ENCODE data around the gene MAPK1IP1L. TPM values are rescaled to one million over a fixed set of nuclear protein-coding genes. Genes with fewer than 3 reads are reported as not detected.
A peak's percentile ranks its signal among the peaks of the same experiment; 100 is the strongest.

MAPK1IP1L gene
- total RNA-seq, 1 experiment from 2014 or later: 79.7 TPM

DNA sequence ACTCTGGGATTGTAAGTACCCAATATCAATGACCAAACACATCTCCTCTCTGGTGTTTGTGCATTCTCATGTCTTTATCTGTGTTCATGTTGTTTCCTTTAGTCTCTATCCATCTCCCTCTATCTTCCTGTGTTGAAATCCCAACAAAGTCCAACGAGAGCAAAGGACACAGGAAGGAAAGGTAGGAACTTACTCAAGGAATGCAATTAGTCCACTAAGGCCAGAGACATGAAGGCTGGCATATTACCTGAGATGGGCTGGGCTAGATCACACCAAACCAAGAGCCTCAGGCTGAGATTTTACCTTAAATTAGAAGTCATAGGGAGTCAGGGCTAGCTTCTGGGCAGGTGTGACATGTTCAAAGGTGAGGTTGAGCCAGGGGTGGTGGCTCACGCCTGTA is 63.3 kb downstream of the MAPK1IP1L start:
- no peaks in the 10 kb centered on the region for H3K9me2 ChIP-seq (ENCODE audit: insufficient read depth)
- no peak overlapping the region for H3K27ac ChIP-seq
- no peak overlapping the region for H2AFZ ChIP-seq
- H3K79me2 ChIP-seq (ENCODE audit: low read depth): no peaks in the 10 kb centered on the region
- no peak overlapping the region for H3K4me2 ChIP-seq
- peaks cover 18% of the 10 kb centered on the region for H3K4me1 ChIP-seq (replicated peaks; ENCODE audit: insufficient read depth)
- intact Hi-C loops (cut with micrococcal nuclease; ENCODE audit: unreplicated experiment): no loop called here
- H3K36me3 ChIP-seq (ENCODE audit: low read depth): no peaks in the 10 kb centered on the region
- no peaks in the 10 kb centered on the region for H4K20me1 ChIP-seq (ENCODE audit: insufficient read depth)
- peak in 1 of 2 experiments; percentile 54 for DNase-seq
- TF ChIP-seq, protein P1, sequence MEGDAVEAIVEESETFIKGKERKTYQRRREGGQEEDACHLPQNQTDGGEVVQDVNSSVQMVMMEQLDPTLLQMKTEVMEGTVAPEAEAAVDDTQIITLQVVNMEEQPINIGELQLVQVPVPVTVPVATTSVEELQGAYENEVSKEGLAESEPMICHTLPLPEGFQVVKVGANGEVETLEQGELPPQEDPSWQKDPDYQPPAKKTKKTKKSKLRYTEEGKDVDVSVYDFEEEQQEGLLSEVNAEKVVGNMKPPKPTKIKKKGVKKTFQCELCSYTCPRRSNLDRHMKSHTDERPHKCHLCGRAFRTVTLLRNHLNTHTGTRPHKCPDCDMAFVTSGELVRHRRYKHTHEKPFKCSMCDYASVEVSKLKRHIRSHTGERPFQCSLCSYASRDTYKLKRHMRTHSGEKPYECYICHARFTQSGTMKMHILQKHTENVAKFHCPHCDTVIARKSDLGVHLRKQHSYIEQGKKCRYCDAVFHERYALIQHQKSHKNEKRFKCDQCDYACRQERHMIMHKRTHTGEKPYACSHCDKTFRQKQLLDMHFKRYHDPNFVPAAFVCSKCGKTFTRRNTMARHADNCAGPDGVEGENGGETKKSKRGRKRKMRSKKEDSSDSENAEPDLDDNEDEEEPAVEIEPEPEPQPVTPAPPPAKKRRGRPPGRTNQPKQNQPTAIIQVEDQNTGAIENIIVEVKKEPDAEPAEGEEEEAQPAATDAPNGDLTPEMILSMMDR (conservative IDR thresholded peaks at IDR 0.05): no peak
- TF ChIP-seq EZH2 (IDR thresholded peaks at IDR 0.05; ENCODE audit: low read depth): no peak
- H3K9me3 ChIP-seq (ENCODE audit: insufficient read depth, low read depth): no peaks in the 10 kb centered on the region
- peaks cover 6% of the 10 kb centered on the region; the same call in 1 of the 2 replicates for H3F3A ChIP-seq (ENCODE audit: insufficient read depth, low read depth)
- no peaks in the 10 kb centered on the region for H3K27me3 ChIP-seq (ENCODE audit: insufficient read depth, low read depth)
- POLR2A ChIA-PET (ENCODE audit: unreplicated experiment): no interaction called here
- BruUV-seq (replicated peaks): no TSS peak
- H3K4me3 ChIP-seq: no peak overlapping the region
- CTCF ChIA-PET: no interaction called here

DNA sequence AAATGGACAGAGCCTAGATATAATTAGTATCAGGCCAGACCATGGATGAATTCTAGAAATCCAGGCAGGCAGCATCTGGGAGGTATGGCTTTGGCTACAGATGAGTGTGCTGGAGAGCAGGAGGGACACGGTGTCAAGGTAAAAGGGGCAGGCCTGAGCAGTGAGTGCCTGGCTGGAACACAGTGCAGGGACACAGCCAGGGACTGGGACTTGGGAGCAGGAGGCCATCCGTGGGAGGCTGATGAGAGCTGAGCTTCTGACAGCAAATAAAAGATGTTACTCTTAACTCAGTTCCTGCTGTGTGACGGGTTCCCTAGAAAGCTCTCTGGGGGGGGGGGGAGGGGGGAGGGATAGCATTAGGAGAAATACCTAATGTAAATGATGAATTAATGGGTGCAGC is 64.0 kb downstream of the MAPK1IP1L start:
- Histone ChIP-seq H3K4me3 (no peak overlapping the region), H3K36me3 (ENCODE audit: low read depth) (no peaks in the 10 kb centered on the region), H3K9me2 (ENCODE audit: insufficient read depth) (no peaks in the 10 kb centered on the region), H2AFZ (no peak overlapping the region), H3K4me2 (no peak overlapping the region), H4K20me1 (ENCODE audit: insufficient read depth) (no peaks in the 10 kb centered on the region), H3K9me3 (ENCODE audit: insufficient read depth, low read depth) (no peaks in the 10 kb centered on the region), H3K27ac (no peak overlapping the region), H3K4me1 (replicated peaks; ENCODE audit: insufficient read depth) (peaks cover 26% of the 10 kb centered on the region), H3K27me3 (ENCODE audit: insufficient read depth, low read depth) (no peaks in the 10 kb centered on the region), H3K79me2 (ENCODE audit: low read depth) (no peaks in the 10 kb centered on the region), H3F3A (ENCODE audit: insufficient read depth, low read depth) (peaks cover 14% of the 10 kb centered on the region; the same call in 1 of the 2 replicates)
- no peak for DNase-seq
- no peak for TF ChIP-seq EZH2 (IDR thresholded peaks at IDR 0.05; ENCODE audit: low read depth)
- TF ChIP-seq, protein P1 (conservative IDR thresholded peaks at IDR 0.05): no peak
- intact Hi-C loops (cut with micrococcal nuclease; ENCODE audit: unreplicated experiment): no loop called here
- no TSS peak for BruUV-seq (replicated peaks)
- ChIA-PET CTCF (no interaction called here), POLR2A (ENCODE audit: unreplicated experiment) (interaction anchor here (0.6 kb wide), 1 partner anchor 61 kb away, joined by 8 read pairs; no protein-coding TSS in a partner anchor)

DNA sequence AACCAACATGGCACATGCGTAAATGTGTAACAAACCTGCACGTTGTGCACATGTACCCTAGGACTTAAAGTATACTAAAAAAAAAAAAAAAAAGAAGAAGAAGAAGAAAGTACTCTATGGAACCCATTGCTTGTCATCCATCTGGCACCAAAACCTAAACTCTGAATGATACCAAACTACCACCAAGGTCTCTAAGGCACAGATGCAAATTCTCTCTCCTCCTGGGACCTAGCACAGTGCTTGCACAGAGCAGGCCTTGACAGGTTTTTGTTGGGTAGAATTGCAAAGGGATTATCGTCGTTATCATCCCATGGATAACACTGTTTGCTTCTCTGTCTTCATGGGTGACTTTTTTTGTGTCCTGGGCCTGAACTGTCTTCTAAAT is 64.4 kb downstream of the MAPK1IP1L start:
- H3K4me1 ChIP-seq (replicated peaks; ENCODE audit: insufficient read depth): peaks cover 30% of the 10 kb centered on the region
- H3K4me2 ChIP-seq: no peak overlapping the region
- no peak for TF ChIP-seq EZH2 (IDR thresholded peaks at IDR 0.05; ENCODE audit: low read depth)
- TF ChIP-seq, protein P1 (conservative IDR thresholded peaks at IDR 0.05): no peak

More for the DNA sequence above, 64.4 kb downstream of the MAPK1IP1L start:
- CTCF ChIA-PET: no interaction called here
- H3K4me3 ChIP-seq: no peak overlapping the region
- peaks cover 18% of the 10 kb centered on the region; the same call in 1 of the 2 replicates for H3F3A ChIP-seq (ENCODE audit: insufficient read depth, low read depth)
- no TSS peak for BruUV-seq (replicated peaks)
- intact Hi-C loops (cut with micrococcal nuclease; ENCODE audit: unreplicated experiment): no loop called here
- POLR2A ChIA-PET (ENCODE audit: unreplicated experiment): no interaction called here
- no peaks in the 10 kb centered on the region for H3K36me3 ChIP-seq (ENCODE audit: low read depth)
- no peak overlapping the region for H2AFZ ChIP-seq
- no peak overlapping the region for H3K27ac ChIP-seq
- H4K20me1 ChIP-seq (ENCODE audit: insufficient read depth): no peaks in the 10 kb centered on the region
- H3K79me2 ChIP-seq (ENCODE audit: low read depth): no peaks in the 10 kb centered on the region
- no peaks in the 10 kb centered on the region for H3K9me3 ChIP-seq (ENCODE audit: insufficient read depth, low read depth)
- H3K9me2 ChIP-seq (ENCODE audit: insufficient read depth): no peaks in the 10 kb centered on the region
- no peak for DNase-seq
- no peaks in the 10 kb centered on the region for H3K27me3 ChIP-seq (ENCODE audit: insufficient read depth, low read depth)
